Hippocampal formation (tissue), 2 donors: ENCODE data around the gene PHLDB1.

Source experiments
- DNase-seq, 2 donors: peaks; one replicate each; lab custom pipeline; 2025; lab: John Stamatoyannopoulos, UW

The PHLDB1 gene

DNA sequence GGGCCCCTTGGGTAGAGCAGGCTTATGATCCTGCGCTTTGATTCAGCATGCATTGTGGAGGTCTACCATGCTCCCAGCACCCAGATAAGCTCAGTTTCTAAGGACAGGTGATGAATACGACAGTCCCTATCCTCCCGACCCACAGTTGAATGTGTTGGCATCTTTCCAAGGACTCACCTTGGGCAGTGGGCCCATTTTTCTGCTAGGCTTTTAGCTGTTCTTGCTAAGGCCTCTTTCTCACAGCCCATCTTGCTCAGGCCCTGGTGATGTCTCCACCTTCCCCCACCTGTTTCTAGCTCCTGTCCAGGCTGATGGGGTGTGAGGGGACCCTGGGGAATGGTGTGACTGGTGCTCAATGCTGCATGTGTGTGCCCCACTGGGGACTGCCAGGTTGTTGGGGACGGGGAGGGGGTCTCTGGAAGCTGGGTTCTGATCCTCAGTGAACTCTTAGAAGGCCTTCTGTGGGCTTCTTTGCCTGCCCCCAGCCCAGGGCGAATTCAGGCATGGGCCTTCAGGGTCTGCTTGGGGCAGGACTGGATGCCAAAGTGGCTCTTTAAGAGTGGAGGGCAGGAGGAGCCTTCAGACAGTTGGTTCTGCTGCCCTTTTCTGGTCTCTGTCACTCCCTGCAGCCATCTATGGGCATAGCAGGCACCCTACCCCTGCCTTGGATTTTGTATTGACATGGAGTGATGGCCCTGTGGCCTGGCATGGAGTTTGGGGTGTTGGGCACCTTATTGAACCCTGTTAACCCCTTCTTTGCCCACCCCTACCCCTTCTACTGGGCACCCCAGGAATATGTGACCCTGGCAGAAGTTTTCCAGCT is 33.1 kb downstream of the PHLDB1 start:
- DNase-seq: no peak

DNA sequence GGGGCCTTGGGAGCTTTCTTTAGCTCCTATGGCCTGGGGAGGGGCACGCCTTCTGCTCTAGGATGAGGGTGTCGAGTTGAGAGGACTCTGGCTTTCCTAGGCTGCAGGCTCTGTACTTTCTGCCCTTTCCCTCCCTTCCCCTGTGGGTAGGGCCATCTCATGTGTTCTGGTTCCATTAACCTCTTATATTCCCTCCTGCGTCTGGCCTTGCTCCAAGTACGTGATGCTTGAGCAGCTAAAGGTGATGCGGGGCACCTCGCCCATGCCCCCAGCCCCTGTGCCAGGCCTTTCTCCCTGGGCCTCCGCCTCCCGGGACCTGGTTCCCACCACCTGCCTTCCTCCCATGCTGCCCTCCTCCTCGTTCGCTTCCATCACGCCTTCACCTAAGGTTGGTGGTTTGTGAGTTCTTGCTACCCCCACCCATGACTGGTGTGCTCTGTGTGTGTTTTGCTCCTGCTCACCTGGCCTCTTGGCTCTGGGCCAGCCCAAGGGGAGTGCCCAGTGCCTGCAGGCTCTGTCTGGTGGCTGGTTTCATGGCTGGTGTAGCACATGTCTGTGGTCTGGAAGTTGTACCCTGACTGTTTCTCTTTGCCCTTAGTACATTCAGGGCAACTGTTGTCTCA is 34.1 kb downstream of the PHLDB1 start:
- DNase-seq: no peak

DNA sequence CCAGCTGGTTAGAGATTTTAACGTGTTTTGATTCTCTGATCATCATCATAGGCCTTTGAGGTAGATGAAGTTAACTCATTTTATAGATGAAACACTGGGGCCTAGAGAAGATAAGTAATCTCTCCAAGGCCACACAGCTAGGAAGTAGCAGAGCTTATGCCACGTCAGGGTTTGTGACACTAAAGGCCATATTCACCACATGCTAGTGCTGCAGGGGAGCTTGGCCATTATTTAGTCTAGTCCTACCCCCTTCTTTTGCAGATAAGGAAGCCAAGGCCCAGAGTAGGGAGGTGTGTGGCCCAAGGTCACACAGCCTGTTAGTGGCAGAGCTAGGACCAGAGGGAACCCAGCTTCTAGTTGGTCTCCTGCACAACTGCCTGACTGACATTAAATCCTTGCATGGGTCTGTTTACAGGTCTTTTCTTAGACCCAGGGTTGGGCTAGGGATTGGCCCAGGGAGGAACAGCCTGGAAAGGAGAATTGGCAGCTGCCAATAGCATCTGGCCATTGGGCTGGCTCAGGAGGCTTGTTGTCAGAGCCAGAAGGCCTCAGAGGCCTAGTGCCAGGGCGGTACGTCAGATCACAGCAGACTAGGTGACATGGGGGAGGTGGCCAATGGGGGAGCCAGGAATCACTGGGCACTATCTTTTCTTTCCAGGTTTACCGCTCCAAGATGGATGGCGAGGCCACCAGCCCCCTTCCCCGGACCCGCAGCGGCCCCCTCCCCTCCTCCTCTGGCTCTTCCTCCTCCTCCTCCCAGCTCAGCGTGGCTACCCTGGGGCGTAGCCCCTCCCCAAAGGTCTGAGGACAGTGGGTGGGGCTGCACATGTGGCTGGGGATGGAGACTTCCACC is 36.0 kb downstream of the PHLDB1 start:
- DNase-seq: no peak

DNA sequence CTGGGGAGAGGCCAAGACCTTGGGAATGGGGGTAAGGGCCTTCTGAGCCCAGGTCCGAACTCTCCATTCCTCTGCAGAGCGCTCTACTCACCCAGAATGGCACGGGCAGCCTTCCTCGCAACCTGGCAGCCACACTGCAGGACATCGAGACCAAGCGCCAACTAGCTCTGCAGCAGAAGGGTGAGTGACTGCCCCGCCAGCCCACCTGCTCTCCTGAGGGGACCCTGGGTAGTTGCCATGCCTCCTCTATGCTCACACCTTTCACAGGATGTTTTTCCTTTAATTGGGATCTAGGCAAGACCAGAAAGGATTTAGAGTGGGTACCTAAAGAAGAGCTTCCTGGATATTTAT is 36.6 kb downstream of the PHLDB1 start:
- DNase-seq: no peak

DNA sequence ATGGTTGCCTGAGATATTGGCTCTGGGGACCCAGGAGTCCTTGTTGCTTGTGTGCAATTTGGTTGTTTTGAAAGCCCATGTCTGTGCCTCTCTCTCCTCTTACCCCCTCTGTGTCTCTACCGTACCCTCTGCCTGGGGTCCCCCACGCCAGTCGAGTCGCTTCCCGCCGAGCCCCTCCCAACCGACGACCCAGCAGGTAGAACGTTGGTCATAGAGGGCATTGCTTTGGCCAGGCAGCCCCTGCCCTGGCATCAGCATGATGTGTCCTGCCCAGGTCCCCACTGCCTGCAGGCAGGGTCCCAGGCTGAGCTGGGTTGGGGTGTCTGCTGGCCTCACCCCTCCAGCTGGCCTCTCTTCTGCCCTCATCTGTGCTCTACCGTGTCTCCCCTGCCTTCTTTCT is 37.1 kb downstream of the PHLDB1 start:
- no peak for DNase-seq

DNA sequence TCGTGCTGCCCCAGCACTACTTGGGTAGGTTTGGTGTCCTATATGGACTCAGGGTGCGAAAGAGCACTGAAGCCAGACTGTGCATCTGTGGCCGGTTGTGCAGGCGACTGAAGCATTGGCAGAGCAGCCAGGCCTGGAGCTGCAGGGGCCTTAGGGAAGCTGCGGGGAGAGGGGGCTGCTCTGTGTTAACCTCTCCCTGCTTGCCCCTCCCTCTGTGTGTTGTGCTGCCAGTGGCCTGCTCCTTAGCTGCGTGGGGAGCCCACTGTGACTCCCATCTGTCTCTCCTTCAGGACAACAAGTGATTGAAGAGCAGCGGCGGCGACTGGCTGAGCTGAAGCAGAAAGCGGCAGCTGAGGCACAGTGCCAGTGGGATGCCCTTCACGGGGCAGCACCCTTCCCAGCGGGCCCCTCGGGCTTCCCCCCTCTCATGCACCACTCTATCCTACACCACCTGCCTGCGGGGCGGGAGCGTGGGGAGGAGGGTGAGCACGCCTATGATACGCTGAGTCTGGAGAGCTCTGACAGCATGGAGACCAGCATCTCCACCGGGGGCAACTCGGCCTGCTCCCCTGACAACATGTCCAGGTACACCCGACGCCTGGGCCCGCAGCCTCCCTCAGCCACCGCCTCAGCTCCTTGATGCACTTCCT is 37.8 kb downstream of the PHLDB1 start:
- DNase-seq: no peak

DNA sequence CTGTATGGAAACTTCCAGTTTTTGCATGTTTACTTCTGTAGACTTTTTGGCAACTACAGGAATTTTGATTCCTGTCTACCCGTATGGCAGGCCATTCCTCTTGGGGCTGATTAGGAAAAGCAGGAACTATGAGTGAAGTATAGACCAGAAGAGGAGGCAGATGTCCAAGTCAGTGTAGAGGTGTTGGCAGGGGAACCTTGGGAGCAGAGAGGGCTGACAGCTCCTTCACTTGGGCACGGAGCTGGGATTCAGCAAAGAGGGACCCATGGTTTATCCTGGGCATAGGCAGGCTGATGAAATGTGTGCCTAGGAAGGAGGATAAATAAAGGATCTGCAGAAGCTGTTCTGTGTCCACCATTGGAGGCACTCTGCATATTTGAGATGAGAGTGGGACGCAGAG is 39.0 kb downstream of the PHLDB1 start:
- no peak for DNase-seq

DNA sequence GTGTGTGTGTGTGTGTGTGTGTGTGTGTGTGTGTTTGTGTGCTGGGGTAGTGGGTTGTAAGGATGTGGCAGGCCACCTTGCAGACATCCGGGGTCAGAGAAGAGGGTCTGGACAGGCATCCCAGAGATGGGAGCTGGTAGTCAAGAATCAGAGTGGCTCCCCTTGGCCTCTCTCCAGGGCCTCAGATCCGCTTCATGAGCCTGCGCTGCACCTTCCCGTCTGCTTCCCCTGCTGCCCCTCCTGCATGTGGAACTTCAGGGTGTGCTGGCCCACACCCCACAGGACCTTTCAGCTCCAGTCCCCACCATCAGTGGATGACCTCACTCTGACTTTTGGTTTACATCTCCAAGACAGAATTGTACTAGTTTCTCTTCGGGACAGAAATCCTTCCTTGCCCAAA is 40.9 kb downstream of the PHLDB1 start:
- DNase-seq: no peak

DNA sequence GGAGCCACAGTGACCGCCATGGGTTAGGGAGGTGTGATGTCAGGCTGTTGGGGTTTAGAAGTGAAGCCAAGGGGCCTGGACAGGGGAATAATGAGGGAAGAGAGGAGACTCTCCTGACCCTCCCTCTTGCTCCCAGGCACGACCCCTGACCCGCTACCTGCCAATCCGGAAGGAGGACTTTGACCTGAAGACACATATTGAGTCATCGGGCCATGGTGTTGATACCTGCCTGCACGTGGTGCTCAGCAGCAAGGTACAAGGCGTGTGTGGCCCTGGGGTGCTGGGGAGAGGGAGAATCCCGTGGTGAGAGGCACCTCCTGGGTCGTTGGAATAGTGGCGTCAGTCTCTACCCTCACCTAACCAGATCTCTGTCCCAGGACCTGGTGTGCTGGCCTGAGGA is 42.5 kb downstream of the PHLDB1 start:
- DNase-seq: no peak

DNA sequence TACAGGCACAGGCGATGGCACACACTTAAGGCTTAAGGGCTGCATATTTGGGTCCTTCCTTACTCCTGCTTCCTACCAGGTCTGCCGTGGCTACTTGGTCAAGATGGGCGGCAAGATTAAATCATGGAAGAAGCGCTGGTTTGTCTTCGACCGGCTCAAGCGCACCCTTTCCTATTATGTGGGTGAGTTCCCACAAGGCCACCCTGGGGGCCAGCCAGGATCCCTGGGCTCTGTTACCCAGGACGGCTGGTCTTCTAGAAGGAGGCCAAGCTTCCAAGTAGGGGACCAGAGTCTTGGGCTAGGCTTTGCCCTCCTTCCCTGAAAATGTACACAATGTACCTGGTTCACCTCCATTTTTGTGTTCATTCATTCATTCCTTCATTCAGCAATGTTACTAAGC is 43.0 kb downstream of the PHLDB1 start:
- DNase-seq: no peak

DNA sequence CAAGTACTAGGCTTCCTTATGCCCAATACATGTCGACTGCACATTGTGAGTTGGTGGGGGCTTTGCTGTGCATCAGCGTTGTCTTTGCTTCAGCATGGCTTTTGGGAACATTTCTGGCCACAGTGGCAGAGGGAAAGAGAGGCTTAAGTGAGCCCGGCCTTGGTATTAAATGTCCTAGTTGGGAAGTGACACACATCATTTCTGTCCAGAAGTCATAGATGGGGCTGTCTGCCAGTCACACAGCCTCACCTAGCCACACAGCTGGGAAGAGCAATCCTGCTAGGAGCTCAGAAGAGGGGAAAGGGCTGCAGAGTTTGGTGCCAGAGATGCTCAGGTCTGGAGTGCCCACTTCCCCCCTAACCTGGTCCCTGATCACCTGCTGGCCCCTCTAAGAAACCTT is 44.4 kb downstream of the PHLDB1 start:
- DNase-seq: no peak

DNA sequence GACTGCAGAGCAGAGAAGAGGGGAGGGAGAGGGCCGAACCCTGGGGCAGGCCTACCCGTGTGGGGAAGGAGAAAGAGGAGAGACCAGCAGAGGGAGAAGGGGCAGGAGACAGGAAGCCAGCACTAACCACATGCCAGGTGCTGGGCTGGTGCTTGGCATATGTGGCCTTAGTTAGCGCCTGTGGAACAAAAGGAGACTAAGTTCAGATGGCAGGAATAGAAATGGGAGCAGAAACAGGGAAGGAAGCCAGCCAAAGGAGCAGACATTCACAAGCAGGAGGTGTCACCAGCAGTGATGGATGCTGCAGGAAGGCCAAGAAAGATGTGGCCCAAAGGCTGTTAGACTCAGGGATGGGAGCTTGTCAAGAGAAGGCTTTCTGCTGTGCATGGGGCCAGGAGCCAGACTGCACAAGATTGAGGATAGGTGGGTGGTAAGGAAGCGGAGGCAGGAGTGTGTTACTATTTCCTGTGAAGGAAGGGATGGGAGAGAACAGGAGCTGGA is 45.3 kb downstream of the PHLDB1 start:
- DNase-seq: peak in 1 of 2 donors; percentile 18

DNA sequence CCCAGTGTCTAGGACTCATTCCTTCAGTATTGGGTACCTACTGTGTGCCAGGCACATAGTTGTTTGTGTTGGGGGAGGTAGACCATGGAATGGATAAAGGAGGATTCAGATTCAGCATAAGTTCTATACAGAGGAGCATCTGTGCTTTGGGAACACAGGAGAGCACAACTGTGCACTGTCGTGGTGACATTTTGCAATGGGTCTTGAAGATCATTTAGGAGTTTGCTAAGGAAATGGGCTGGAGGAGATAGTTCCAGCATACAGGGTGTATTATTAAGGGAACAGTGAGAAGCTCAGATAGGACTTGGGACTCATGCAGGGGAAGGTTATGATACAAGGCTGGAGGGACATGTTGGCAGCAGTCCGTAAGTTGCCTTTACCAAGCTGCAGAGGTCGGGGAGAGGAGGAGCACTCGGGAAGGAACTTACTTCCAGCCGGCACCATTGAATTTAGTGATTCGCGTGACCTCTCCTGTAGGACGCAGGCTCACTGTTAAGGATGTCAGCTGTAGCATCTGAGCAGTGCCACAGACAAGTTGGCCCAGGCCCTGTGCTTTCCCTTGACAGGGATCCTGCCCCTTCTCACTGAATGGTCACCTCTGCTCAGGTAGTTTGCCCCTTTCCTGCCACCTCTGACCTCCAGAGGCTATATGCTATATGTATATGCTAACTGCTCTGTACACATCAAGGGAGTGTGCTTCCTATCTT is 46.4 kb downstream of the PHLDB1 start:
- no peak for DNase-seq

DNA sequence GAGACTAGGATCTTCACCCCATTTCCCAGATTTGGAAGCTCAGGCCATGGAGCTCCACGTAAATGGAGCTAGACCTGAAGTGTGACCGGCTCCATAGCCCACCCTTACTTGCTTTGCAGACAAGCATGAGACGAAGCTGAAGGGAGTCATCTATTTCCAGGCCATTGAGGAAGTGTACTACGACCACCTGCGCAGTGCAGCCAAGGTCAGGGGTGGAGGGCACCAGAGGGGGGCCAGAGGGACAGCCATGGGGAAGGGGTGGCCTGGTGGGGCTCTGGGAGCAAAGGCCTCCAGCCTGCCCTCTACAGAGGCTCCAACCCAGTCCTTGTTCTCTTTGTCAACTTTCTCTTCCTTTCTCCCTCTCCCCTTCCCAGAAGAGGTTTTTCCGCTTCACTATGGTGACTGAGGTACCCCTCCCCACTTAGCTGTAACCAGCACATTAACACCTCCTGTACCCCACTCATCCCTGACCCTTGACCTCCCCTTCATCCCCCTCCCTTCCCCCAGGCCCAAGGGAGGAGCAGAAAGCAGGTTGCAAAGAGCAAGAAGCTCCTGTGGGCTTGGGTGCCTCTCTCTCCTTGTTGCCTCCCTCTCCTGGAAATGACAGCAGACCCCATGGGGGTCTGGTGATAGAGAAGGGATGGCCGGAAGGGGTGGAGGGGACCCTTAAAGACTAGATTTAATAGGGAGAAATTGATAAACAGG is 48.2 kb downstream of the PHLDB1 start:
- DNase-seq: no peak

DNA sequence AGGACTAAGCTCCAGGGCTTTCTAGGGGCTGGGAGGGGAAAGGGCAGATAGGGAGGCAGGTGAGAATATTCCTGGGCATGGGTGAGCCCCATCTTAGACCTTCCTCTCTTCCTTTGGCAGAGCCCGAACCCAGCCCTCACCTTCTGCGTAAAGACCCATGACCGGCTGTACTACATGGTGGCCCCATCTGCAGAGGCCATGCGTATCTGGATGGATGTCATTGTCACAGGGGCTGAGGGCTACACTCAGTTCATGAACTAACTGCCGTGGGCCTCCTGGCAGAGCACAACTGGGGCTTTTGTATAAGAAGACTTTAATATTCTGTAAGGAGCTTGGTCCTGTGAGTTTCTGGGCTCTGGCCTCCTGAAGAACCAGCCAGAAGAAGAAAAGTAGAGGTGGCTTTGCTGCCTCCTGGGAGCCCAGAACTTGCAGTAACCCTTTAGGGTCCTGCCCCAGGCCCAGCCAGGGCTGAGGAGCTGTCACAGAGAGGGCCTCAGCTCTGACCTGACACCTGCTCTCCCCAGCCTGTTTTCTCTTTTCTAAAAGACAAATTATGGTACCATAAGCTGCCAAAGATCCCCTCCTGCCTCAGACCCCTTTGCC is 49.2 kb downstream of the PHLDB1 start:
- no peak for DNase-seq

DNA sequence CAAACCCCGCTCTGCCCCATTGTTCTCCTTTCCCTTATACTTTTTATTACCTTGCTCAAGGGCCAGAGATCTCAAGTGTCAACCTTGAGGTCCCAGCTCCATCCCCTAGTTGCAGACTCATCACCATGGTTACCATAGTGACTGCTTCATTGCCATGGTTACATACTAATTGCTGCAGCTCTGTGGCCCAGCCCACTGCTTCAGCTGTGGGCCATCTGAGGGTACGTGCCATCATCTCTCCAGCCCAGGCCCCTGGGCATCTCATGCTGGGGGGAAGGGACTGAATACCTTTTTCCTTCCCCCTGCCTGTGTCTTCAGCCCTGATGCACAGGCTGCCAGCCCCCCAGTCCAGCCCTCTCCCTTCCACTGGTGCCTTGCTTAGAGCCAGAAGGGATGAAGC is 49.8 kb downstream of the PHLDB1 start:
- no peak for DNase-seq

DNA sequence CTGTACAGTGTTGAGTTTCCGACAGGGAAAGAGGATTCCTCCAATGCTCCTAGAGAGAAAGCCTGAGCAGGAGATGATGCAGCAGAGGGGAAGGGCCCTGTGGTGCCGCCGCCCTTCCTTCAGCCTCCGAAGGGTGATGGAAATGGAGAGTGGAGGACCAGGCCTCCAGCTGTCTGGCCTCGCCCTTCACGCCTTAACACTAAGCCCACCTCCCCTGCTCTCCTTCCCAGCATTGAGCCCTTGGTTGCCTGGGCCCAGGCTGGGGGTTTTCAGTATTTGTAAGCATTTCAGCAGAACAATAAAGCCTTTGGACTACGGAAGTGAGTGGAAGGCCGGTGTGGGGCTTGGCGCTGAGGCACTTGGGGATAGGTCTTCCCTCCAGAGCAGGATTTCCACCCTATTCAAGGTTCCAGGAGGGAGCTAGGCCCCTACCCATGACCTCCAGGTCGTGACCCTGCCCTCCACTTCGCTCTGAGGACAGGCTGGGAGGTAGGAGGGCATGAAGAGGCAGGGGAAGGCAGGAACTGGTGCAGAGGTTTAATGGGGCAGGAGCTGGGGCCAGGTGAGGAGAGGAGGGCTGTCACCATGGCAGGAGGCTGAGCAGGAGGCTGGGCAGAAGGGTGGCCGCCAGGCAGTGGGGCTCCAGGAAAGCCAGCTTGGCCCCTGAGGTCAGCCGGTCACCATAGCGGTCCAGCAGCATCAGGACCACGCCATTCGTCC is 50.5 kb downstream of the PHLDB1 start:
- DNase-seq: no peak

DNA sequence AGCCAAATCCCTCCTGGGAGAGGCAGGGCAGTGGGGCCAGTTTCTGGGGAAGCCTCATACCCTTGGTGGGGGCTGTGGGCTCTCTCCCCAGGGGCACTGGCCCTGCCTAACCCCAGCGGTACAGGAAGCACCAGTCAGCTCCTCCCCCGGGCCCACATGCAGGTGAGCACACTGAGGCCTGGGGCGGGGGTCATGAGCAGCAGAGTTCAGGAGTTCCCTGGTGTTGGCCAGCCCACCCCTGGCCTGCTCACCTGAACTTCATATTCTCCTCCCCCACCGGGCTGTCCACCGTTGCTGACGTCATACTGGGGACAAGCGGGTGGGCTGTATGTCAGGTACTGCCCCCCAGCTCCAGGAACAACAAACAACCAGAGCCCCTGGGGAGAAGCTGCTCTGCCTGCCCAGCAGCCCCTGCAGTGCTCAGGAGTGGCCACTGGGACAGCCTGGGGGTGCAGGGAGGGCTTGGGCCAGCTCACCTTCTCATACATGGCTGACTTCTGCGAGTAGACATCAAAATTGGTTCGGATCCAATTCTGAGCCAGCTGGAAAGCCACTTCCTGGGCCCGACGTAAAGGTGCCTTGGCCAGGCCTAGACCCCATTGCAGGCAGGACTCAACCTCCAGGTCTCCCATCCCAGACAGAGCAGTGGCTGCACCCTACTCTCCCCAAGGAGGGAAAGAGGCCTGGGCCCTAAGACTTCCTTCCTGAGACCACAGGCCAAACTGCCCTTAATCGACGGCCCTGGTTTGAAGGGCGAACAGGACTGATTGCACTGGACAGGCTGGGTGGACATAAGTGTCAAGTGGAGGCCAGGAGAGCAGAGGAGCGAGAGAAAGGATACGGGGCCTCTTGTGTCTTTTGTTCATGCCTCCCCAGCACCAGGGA is 51.3 kb downstream of the PHLDB1 start:
- no peak for DNase-seq
